ENCODE data around the gene F2.

GRCh38 chr11:46723359-46723680, 4.3 kb downstream of the F2 start:
- TF ChIP-seq, protein P1, sequence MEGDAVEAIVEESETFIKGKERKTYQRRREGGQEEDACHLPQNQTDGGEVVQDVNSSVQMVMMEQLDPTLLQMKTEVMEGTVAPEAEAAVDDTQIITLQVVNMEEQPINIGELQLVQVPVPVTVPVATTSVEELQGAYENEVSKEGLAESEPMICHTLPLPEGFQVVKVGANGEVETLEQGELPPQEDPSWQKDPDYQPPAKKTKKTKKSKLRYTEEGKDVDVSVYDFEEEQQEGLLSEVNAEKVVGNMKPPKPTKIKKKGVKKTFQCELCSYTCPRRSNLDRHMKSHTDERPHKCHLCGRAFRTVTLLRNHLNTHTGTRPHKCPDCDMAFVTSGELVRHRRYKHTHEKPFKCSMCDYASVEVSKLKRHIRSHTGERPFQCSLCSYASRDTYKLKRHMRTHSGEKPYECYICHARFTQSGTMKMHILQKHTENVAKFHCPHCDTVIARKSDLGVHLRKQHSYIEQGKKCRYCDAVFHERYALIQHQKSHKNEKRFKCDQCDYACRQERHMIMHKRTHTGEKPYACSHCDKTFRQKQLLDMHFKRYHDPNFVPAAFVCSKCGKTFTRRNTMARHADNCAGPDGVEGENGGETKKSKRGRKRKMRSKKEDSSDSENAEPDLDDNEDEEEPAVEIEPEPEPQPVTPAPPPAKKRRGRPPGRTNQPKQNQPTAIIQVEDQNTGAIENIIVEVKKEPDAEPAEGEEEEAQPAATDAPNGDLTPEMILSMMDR (IDR thresholded peaks at IDR 0.05) = no peak
- TF ChIP-seq POLR2A (IDR thresholded peaks at IDR 0.05) = no peak

Data from heart left ventricle (tissue), 13 donors.